ENCODE measurements around the gene MAP1LC3A.

GRCh38 chr20:34549291-34549928, 9.1 kb upstream of the MAP1LC3A start:
- TF ChIP-seq CTCF (IDR thresholded peaks at IDR 0.05; ENCODE audit: extremely low read depth in 1 of 2, insufficient read depth in 1 of 2, low read depth in 1 of 2, low read length in 2 of 2), result no peak
- no peak for TF ChIP-seq JUN (IDR thresholded peaks at IDR 0.05; ENCODE audit: borderline replicate concordance, insufficient read depth, insufficient read length, low read depth)
- TF ChIP-seq EZH2 (IDR thresholded peaks at IDR 0.05; ENCODE audit: borderline replicate concordance, low read depth, low read length, severe bottlenecking), result no peak

All from endothelial cell of umbilical vein (primary cell).